ENCODE data around the gene OR10S1.

DNA sequence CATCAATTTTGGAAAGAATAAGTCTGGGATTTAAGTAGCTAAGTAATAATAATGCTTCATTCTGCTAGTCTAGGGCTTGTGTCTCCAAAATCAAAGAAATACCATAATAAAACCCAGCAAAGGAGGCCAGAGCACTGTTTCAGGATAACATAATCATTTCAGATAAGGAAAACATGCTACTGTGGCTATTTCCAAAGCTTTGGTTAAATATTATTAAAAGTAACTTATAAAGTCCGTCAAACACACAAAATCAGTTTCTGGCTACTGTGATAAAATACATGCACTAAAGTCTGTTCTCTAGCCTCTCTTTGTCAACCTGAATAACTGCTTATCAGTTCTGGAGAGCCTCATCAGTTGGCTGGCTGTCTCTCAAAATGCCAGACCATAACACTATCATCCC, 32.4 kb downstream of the OR10S1 start:
- TF ChIP-seq, protein P1, sequence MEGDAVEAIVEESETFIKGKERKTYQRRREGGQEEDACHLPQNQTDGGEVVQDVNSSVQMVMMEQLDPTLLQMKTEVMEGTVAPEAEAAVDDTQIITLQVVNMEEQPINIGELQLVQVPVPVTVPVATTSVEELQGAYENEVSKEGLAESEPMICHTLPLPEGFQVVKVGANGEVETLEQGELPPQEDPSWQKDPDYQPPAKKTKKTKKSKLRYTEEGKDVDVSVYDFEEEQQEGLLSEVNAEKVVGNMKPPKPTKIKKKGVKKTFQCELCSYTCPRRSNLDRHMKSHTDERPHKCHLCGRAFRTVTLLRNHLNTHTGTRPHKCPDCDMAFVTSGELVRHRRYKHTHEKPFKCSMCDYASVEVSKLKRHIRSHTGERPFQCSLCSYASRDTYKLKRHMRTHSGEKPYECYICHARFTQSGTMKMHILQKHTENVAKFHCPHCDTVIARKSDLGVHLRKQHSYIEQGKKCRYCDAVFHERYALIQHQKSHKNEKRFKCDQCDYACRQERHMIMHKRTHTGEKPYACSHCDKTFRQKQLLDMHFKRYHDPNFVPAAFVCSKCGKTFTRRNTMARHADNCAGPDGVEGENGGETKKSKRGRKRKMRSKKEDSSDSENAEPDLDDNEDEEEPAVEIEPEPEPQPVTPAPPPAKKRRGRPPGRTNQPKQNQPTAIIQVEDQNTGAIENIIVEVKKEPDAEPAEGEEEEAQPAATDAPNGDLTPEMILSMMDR (IDR thresholded peaks at IDR 0.05) = no peak
- TF ChIP-seq POLR2A (IDR thresholded peaks at IDR 0.05) = no peak

Data from heart left ventricle (tissue), 13 donors.